GM21786 (cell line): Measurements from ENCODE around the gene CHIC2.
"Not testable (repeated sequence)": the region's sequence is repeated elsewhere in the genome, so short reads cannot be mapped to it uniquely, and the experiment has no call there.

Source experiments
- ATAC-seq: cut with Tn5 transposase; IDR thresholded peaks from one replicate; pipeline ENCODE4 v1.9.1; 2021; ENCODE audit not compliant: unreplicated experiment

The CHIC2 gene

GRCh38 chr4:54061873-54062272 lies 2.5 kb downstream of the CHIC2 start:
- no peak for ATAC-seq

DNA sequence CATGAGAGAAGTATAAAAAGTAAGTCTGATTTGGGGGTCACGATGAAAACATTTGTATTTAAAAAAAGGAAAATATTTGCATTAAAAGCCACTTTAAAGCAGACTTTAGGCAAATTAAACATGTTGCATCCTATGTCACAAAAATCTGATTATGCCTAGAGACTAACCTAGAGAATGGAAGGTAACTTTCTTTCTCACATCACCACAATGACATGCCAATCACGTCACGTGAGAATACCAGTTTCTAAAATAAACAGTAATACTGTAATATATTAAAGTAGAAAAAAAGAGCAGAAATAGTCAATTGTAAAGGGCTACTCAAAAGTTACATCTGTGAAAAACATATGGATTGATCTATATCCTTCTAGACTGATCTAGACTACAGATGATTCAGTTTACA lies 3.3 kb downstream of the CHIC2 start:
- ATAC-seq, result no peak

GRCh38 chr4:54060116-54060515 lies 4.3 kb downstream of the CHIC2 start:
- ATAC-seq, result no peak

DNA sequence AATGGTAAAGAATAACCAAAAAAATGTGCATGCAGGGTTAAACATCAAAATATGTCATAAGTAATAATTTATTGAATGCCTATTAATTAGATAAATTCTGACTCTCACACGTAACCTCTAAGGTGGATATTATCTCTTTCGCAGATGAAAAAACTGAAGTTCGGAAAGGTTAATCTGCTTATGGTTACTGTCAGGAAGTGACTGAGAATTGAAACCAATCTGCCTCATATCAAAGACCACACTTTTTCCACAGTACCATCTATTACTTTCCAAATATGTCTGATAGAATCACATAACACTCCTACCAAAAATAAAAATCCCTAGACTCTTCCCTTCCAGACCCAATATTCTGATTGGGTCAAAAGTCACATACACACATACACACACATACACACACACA lies 6.2 kb downstream of the CHIC2 start:
- peak; percentile 54 for ATAC-seq

DNA sequence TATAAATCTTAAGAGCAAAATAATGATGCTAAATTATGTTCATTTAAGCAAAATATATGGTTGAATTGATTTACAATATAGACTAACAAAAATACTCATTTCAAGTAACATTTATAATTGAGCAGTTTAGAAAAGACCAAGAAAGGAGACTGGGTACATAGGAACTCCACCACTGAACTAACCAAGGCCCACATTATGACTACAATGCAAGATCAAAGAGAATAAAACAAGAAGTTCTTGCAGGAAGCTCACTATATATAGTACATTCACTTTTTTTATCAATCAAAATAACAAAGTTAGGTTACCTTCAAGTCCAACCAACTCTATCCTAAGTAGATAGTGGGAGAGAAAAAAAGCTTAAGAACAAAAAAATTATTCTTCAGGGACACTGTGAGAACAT lies 8.0 kb downstream of the CHIC2 start:
- no peak for ATAC-seq

- no peak for ATAC-seq
These were observed 8.9 kb downstream of the CHIC2 start for GRCh38 chr4:54055494-54055893.

GRCh38 chr4:54054501-54054900 lies 9.9 kb downstream of the CHIC2 start:
- ATAC-seq, result no peak

- not testable (repeated sequence) for ATAC-seq
These were observed 11.1 kb downstream of the CHIC2 start for GRCh38 chr4:54053322-54053721.

GRCh38 chr4:54050214-54050904 lies 14.0 kb downstream of the CHIC2 start:
- no peak for ATAC-seq

- ATAC-seq, result not testable (repeated sequence)
These were observed 20.8 kb downstream of the CHIC2 start for GRCh38 chr4:54043630-54044029.

DNA sequence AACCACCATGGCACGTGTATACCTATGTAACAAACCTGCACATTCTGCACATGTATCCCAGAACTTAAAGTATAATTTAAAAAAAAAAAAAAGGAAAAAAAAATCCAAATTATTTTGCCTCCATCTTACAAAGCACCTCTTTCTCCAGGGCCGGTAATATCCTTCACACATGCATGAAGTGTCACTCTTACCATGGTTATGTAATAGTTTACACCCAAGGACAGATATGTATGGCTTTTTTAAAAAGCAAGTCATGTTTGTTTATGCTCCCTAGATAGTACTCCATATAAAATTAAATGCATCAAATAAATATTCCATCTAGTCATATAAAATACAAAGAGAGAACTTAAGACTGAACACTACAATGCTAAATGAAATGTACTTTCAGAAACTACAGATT lies 22.5 kb downstream of the CHIC2 start:
- no peak for ATAC-seq

GRCh38 chr4:54041100-54041499 lies 23.3 kb downstream of the CHIC2 start:
- no peak for ATAC-seq

- no peak for ATAC-seq
These were observed 26.3 kb downstream of the CHIC2 start for GRCh38 chr4:54038056-54038455.

DNA sequence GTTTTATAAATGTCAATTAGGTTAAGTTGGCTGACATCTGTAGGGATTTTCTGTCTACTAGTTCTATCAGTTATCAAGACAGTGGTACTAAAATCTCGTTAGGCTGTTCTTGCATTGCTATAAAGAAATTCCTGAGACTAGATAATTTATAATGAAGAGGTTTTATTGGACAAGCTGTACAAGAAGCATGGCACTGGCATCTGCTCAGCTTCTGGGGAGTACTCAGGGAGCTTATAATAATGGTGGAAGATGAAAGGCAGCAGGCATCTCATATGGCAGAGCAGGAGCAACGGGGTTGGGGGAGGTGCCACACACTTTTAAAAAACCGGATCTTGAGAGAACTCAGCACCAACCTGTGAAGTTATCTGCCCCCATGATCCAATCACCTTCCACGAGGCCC lies 28.2 kb downstream of the CHIC2 start:
- no peak for ATAC-seq

- ATAC-seq, result no peak
These were observed 31.8 kb downstream of the CHIC2 start for GRCh38 chr4:54032558-54033135.

GRCh38 chr4:54027311-54027710 lies 37.1 kb downstream of the CHIC2 start:
- no peak for ATAC-seq

GRCh38 chr4:54025582-54025981 lies 38.8 kb downstream of the CHIC2 start:
- no peak for ATAC-seq

DNA sequence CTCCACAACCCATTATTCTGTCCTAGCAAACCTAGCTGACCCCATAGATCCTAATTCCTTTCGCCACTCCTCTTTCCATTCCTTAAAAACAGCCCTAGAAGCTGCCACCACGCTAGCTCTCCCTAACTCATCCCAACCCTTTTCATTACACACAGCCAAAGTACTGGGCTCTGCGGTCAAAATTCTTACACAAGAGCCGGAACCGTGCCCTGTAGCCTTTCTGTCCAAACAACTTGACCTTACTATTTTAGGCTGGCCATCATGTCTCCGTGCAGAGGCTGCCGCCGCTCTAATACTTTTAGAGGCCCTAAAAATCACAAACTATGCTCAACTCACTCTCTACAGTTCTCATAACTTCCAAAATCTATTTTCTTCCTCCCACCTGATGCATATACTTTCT lies 41.4 kb downstream of the CHIC2 start:
- ATAC-seq, result not testable (repeated sequence)

DNA sequence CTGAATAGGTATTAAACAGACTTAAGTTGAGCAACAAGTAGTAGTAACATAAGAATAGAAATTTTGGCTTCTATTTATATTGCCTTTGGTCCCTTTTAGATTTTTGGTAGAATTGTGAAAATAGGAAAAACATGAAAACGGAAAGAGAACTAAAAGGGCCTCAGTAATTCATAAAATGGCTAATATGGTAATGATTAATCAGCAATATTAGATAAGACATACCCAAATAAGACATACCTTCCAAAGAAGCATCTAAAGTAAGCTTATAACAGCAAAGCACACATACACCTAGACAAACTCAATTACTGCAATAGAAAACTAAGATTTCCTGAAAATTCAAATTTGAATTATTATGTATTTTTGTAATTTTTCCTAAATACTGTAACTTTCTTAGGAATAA lies 46.4 kb downstream of the CHIC2 start:
- ATAC-seq, result no peak

DNA sequence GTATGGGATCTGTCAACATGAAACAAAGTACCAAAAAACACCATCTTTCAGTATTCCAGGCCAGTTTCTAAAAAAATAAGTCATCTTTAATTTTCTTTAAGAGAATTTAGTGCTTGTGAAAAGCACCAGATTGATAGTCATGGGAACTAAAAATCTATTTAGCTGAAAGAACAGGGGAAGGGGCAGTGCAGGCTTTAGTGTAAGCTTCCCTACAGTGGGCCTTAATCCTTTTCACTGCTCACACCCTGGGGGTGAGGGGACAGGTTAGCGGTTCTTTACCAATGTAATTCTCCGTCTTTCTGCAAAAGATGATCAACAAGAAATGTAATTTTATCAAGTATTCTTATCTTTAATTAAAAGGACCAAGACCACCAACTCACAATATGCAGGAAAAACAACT lies 47.1 kb downstream of the CHIC2 start:
- no peak for ATAC-seq

- no peak for ATAC-seq
These were observed 47.9 kb downstream of the CHIC2 start for GRCh38 chr4:54016504-54016903.

DNA sequence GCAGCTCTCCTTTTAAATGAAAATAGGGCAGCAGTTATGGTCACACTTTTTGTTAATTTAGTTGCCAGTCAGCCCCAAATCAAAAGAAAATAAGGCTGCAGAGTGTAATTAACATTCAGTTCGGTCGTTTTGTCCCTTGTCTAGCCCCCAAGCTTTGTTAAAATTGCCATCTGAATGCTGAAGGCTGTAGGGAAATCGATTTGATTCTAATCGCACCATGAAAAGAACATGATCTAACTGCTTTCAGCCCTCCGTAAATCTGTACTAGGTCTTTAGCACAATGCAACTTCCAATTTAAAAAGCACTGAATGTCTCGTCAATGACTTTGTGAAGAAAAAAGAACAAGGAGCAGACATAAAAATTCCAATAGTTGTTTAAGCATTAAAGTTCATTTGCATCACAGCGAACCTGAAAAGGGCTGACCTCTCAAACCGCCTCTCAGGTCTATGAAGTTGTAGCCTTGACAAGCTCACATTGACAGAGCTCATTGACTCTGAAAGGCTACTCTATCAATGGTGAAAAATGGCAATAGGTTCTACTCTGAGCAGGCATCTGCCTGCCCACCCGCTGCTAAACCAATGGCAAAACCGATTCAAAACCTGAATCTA lies 48.9 kb downstream of the CHIC2 start:
- no peak for ATAC-seq
